CD4-positive, alpha-beta T cell (primary cell): Measurements from ENCODE around the gene UBP1. TPM values are rescaled to one million over a fixed set of nuclear protein-coding genes. Genes with fewer than 3 reads are reported as not detected.

ENCODE experiments used
- ATAC-seq: fragments of 200-7000 bp; cut with Tn5 transposase; one replicate; pipeline ENCODE4 v1.10.0; 2022; ENCODE audit warnings: mild to moderate bottlenecking; ENCODE audit not compliant: poor library complexity
- CTCF ChIA-PET: fragments of 350-600 bp; sonication (Branson Sonifier 250); formaldehyde crosslinking; loops from one replicate; lab custom pipeline; 2021; ENCODE audit warnings: antibody characterized with exemption, inconsistent platforms; lab: Charles Lee
- POLR2A ChIA-PET: fragments of 350-600 bp; sonication (Branson Sonifier 250); formaldehyde crosslinking; loops from one replicate; lab custom pipeline; 2021; ENCODE audit warnings: antibody characterized with exemption, inconsistent platforms; lab: Charles Lee
- DNase-seq, 14 experiments: peaks; one replicate each; pipeline ENCODE4 v3.0.0-alpha.2; 2013 to 2020; ENCODE audit warnings: mixed read lengths in 2 of 14
- H3K27ac ChIP-seq, 2 donors: one replicate each; pipeline versions ENCODE4 v1.5.1 to v1.7.0; 2013; ENCODE audit warnings: low read length in 2 of 2, low read depth in 1 of 2, mild to moderate bottlenecking in 1 of 2
- H3K27me3 ChIP-seq, 2 experiments: 1 replicate in 1 of 2; 2 replicates in 1 of 2; pipeline versions ENCODE4 v1.6.1 to v1.7.0; 2013; ENCODE audit warnings: low read length in 2 of 2, control low read depth in 1 of 2, mild to moderate bottlenecking in 1 of 2, moderate library complexity in 1 of 2; ENCODE audit not compliant: insufficient read depth in 2 of 2, control insufficient read depth in 1 of 2
- H3K36me3 ChIP-seq: one replicate; pipeline ENCODE4 v1.6.1; 2013; ENCODE audit warnings: low read length, control low read depth; ENCODE audit not compliant: insufficient read depth
- H3K4me1 ChIP-seq: one replicate; pipeline ENCODE4 v1.6.1; 2013; ENCODE audit warnings: low read length, control low read depth; ENCODE audit not compliant: insufficient read depth
- H3K4me3 ChIP-seq: one replicate; pipeline ENCODE4 v1.5.1; 2013; ENCODE audit warnings: mild to moderate bottlenecking, low read length, moderate library complexity
- H3K9me3 ChIP-seq, 2 experiments: 1 replicate in 1 of 2; 2 replicates in 1 of 2; pipeline versions ENCODE4 v1.6.1 to v1.7.0; 2013; ENCODE audit warnings: low read length in 2 of 2, mild to moderate bottlenecking in 2 of 2, control low read depth in 1 of 2, moderate library complexity in 1 of 2; ENCODE audit not compliant: control insufficient read depth in 1 of 2, insufficient read depth in 1 of 2
- H3K27ac Mint-ChIP-seq: one replicate; pipeline ENCODE4 v1.8.0; 2020; ENCODE audit warnings: mixed read lengths
- H3K27me3 Mint-ChIP-seq: one replicate; pipeline ENCODE4 v1.8.0; 2021; ENCODE audit warnings: mixed read lengths
- H3K36me3 Mint-ChIP-seq: one replicate; pipeline ENCODE4 v1.8.0; 2021; ENCODE audit warnings: low read depth, mixed read lengths
- H3K4me1 Mint-ChIP-seq: one replicate; pipeline ENCODE4 v1.8.0; 2021; ENCODE audit warnings: low read depth, mixed read lengths
- H3K4me3 Mint-ChIP-seq: one replicate; pipeline ENCODE4 v1.8.0; 2020; ENCODE audit warnings: mild to moderate bottlenecking, mixed read lengths
- H3K9me3 Mint-ChIP-seq: one replicate; pipeline ENCODE4 v1.8.0; 2020; ENCODE audit warnings: mixed read lengths
- intact Hi-C, 2 experiments: fragments of 100-400 bp; cut with DNase I in 1 of 2; cut with micrococcal nuclease in 1 of 2; formaldehyde crosslinking; loops; one replicate each; pipeline versions ENCODE4 v1.15.1 to v1.9.0; 2023 to 2025; cut with DNase I, micrococcal nuclease
- total RNA-seq, 174 experiments: library from RNA in 2 of 174; stranded (reverse) in 2 of 174; gene quantifications; one replicate each; pipeline ENCODE4 v1.2.3 and lab custom pipeline; 2021 to 2026
- TF ChIP-seq, protein P1 (sequence below): fragments of 200-600 bp; IDR thresholded peaks from one replicate; pipeline ENCODE4 v1.8.0; 2022; ENCODE audit warnings: antibody characterized with exemption, mild to moderate bottlenecking

UBP1 gene
- total RNA-seq, 2 experiments from 2014 or later = 59.5 to 61.6 TPM

DNA sequence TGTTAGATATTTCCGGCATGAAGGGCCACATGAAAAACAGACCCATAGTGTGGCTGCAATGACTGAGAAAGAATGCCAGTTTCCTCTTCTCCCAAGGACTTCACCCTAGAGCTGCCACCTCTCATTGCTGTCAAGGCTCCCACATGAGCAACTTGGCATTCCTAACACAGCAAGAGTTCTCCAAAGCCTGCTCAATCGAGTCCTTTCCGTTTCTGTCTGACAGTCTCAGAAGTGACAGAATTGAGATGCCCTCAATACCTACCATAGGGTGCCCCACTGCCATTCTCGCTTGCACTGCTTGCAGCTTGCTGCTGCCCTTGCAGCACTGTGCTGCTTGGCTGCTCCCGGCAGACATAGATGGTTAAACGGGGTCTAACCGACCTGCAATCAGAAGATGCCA is 44.3 kb downstream of the UBP1 start:
- H3K9me3 Mint-ChIP-seq = no peaks in the 10 kb centered on the region
- Histone ChIP-seq H3K27me3 (no peaks in the 10 kb centered on the region), H3K36me3 (peaks cover 93% of the 10 kb centered on the region), H3K4me1 (no peaks in the 10 kb centered on the region), H3K9me3 (no peaks in the 10 kb centered on the region), H3K27ac (no peak overlapping the region), H3K4me3 (no peak overlapping the region)
- ChIA-PET CTCF (interaction anchor here (0.6 to 1.2 kb wide), 2 partner anchors 23 to 672 kb away, joined by 4 read pairs; no protein-coding TSS in a partner anchor), POLR2A (no interaction called here)
- H3K27ac Mint-ChIP-seq = no peak overlapping the region
- no peak overlapping the region for H3K4me3 Mint-ChIP-seq
- H3K27me3 Mint-ChIP-seq = no peaks in the 10 kb centered on the region
- intact Hi-C loops = no loop called here
- TF ChIP-seq, protein P1, sequence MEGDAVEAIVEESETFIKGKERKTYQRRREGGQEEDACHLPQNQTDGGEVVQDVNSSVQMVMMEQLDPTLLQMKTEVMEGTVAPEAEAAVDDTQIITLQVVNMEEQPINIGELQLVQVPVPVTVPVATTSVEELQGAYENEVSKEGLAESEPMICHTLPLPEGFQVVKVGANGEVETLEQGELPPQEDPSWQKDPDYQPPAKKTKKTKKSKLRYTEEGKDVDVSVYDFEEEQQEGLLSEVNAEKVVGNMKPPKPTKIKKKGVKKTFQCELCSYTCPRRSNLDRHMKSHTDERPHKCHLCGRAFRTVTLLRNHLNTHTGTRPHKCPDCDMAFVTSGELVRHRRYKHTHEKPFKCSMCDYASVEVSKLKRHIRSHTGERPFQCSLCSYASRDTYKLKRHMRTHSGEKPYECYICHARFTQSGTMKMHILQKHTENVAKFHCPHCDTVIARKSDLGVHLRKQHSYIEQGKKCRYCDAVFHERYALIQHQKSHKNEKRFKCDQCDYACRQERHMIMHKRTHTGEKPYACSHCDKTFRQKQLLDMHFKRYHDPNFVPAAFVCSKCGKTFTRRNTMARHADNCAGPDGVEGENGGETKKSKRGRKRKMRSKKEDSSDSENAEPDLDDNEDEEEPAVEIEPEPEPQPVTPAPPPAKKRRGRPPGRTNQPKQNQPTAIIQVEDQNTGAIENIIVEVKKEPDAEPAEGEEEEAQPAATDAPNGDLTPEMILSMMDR = no peak
- peaks cover 93% of the 10 kb centered on the region for H3K36me3 Mint-ChIP-seq
- ATAC-seq (no peak), DNase-seq (no peak)
- no peaks in the 10 kb centered on the region for H3K4me1 Mint-ChIP-seq

DNA sequence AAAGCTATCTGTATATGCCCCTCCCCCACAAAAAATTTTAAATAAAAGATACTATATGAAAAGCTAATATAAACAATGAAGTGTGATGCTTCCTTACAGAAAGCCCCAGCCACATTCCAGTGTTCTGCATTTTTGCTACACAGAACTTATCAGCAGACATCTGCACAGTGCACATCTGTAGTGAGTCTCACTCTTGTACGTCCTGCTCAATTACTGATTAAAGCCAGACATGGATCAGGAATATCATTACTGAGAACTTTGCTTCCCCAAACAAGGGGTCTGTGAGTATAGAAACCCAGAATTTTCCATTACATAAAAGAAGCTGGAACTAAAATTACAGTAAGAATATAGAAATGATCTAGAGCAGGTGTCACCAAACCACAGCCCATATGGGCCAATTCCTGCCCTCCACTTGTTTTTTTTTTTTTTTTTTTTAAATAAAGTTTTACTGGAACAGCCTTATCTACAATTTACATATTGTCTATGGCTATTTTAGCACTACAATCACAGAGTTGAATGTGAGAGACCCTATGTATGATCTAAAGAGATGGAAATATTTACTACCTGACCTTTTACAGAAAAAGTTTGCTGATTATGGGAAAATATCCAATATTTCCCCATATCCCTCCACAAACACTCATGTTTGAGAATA is 45.7 kb downstream of the UBP1 start:
- CTCF ChIA-PET = interaction anchor here (0.7 to 1.2 kb wide), 2 partner anchors 21 to 147 kb away, joined by 3 to 4 read pairs; no protein-coding TSS in a partner anchor
- no peaks in the 10 kb centered on the region for H3K4me1 Mint-ChIP-seq
- no peaks in the 10 kb centered on the region for H3K9me3 Mint-ChIP-seq
- no peaks in the 10 kb centered on the region for H3K27me3 ChIP-seq
- H3K4me1 ChIP-seq = no peaks in the 10 kb centered on the region
- intact Hi-C loops = no loop called here
- peaks cover 95% of the 10 kb centered on the region for H3K36me3 Mint-ChIP-seq
- TF ChIP-seq, protein P1 = no peak
- no peaks in the 10 kb centered on the region for H3K27me3 Mint-ChIP-seq
- no peak for ATAC-seq
- H3K36me3 ChIP-seq = peaks cover 93% of the 10 kb centered on the region
- H3K4me3 Mint-ChIP-seq = no peak overlapping the region
- no peaks in the 10 kb centered on the region for H3K9me3 ChIP-seq
- no peak overlapping the region for H3K4me3 ChIP-seq
- POLR2A ChIA-PET = interaction anchor here (1.0 kb wide), 1 partner anchor 46 kb away, joined by 8 read pairs; the partner anchor contains the start of gene UBP1
- no peak for DNase-seq
- no peak overlapping the region for H3K27ac Mint-ChIP-seq
- H3K27ac ChIP-seq = no peak overlapping the region

DNA sequence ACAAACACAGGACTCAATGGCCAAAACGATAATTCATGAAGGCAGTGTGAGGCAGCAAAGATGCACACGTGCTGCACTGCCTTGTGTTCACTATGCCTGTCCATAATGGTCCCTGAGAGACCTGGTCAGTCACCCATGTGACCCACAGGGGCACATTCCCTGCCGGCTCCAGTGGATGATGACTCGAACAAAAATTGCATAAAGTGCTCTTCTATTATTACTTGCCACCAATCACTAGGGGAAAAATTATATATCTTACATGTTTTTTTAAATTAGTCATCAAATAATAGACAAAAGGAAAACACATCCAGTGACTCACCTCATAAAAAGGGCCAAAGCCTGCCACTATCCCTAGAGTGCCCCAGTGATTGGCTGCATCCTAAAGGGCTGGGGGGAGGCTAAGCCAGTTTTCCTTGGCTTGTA is 47.5 kb downstream of the UBP1 start:
- no peaks in the 10 kb centered on the region for H3K27me3 ChIP-seq
- no peak overlapping the region for H3K4me3 Mint-ChIP-seq
- TF ChIP-seq, protein P1 = no peak
- H3K27me3 Mint-ChIP-seq = no peaks in the 10 kb centered on the region
- H3K9me3 ChIP-seq = no peaks in the 10 kb centered on the region
- peaks cover 80% of the 10 kb centered on the region for H3K36me3 ChIP-seq
- H3K36me3 Mint-ChIP-seq = peaks cover 92% of the 10 kb centered on the region
- no peaks in the 10 kb centered on the region for H3K9me3 Mint-ChIP-seq
- H3K27ac Mint-ChIP-seq = no peak overlapping the region
- ChIA-PET CTCF (no interaction called here), POLR2A (no interaction called here)
- H3K4me1 ChIP-seq = no peaks in the 10 kb centered on the region
- H3K4me1 Mint-ChIP-seq = no peaks in the 10 kb centered on the region
- H3K4me3 ChIP-seq = no peak overlapping the region
- H3K27ac ChIP-seq = no peak overlapping the region
- no peak for ATAC-seq
- intact Hi-C loops = no loop called here
- DNase-seq = no peak
